SJCRH30 (cell line): Measurements from ENCODE around the gene IFT80. TPM values are rescaled to one million over a fixed set of nuclear protein-coding genes. Genes with fewer than 3 reads are reported as not detected.
"Not testable (repeated sequence)": the region's sequence is repeated elsewhere in the genome, so short reads cannot be mapped to it uniquely, and the experiment has no call there.

Source experiments
- DNase-seq, 2 experiments: peaks; one replicate each; pipeline ENCODE4 v3.0.0-alpha.2; 2015 to 2020
- H3K27ac ChIP-seq: fragments of 250-450 bp; sonication (Bioruptor Pico); 2 replicates; pipeline ENCODE4 v1.5.1; 2020; ENCODE audit warnings: mild to moderate bottlenecking, moderate library complexity
- H3K27me3 ChIP-seq: fragments of 250-450 bp; sonication (Bioruptor Pico); 2 replicates; pipeline ENCODE4 v1.5.1; 2020; ENCODE audit warnings: mild to moderate bottlenecking, moderate library complexity
- H3K36me3 ChIP-seq: fragments of 250-450 bp; sonication (Bioruptor Pico); 2 replicates; pipeline ENCODE4 v1.5.1; 2020; ENCODE audit warnings: mild to moderate bottlenecking, moderate library complexity
- H3K4me1 ChIP-seq: fragments of 250-450 bp; sonication (Bioruptor Pico); 2 replicates; pipeline ENCODE4 v1.5.1; 2020; ENCODE audit warnings: mild to moderate bottlenecking, moderate library complexity
- H3K4me3 ChIP-seq: fragments of 250-450 bp; sonication (Bioruptor Pico); 2 replicates; pipeline ENCODE4 v1.5.1; 2020; ENCODE audit warnings: mild to moderate bottlenecking, moderate library complexity
- H3K9me3 ChIP-seq: fragments of 250-450 bp; sonication (Bioruptor Pico); replicated peaks from 2 replicates; pipeline ENCODE4 v1.5.1; 2020; ENCODE audit warnings: mild to moderate bottlenecking, moderate library complexity
- total RNA-seq: library from RNA; depleted of rRNA; stranded (reverse); fragments of >200 nt; shearing (Covaris generic); gene quantifications from 2 replicates; pipeline ENCODE4 v1.2.3, GENCODE V29; 2014

IFT80 gene
- total RNA-seq, 1 experiment from 2014 or later: 30.4 TPM

DNA sequence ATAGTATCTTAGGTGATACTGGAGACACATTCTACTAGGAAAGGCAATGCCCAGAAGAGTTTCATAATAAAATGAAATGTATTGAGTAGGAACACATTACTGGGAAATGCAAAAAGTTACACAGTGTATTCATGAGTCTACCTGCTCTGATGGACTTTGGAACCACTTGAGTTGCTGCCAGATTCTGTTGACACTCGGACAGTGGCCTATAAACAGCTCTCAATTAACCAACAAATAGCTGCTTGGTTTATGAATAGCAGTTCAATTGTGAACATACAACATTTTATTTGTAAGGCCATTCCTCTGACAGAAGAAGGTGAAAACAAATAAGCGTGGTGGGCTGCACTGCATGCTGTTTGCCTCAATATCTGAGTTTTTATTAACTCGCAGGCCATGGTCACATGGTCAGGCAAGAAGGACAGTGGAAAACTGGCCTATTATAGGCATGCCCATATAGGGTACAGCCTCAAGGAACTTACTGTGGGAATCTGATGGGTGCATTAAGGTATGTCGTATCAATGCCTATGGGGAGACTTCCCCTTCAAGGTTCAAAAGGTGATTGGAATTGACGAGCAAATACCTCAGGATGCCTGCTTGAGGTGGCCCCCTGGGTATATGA, 107.6 kb downstream of the IFT80 start:
- Histone ChIP-seq H3K27me3 (no peaks in the 10 kb centered on the region), H3K4me3 (no peak overlapping the region), H3K9me3 (no peaks in the 10 kb centered on the region), H3K36me3 (no peaks in the 10 kb centered on the region), H3K27ac (no peak overlapping the region), H3K4me1 (no peaks in the 10 kb centered on the region)
- no peak for DNase-seq

DNA sequence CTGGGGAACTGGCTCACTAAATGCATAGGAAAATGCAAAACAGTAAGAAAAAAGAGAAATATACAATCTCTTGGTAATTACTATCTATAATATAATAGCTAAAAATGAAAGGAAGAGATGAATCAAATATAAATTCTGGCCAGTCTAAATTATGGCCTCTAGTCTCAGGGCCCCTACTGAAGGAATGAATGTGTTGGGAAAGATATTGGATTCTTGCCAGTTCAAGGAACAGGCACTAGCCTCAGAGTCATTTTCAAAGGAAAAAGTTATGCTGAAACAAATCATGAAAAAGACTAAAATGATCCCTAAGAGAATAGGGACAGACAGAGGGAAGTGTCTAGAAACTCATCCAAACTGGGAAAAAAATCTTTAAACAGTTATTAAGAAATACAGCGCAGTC, 111.4 kb downstream of the IFT80 start:
- Histone ChIP-seq H3K27ac (no peak overlapping the region), H3K4me1 (no peaks in the 10 kb centered on the region), H3K9me3 (no peaks in the 10 kb centered on the region), H3K36me3 (no peaks in the 10 kb centered on the region), H3K4me3 (no peak overlapping the region), H3K27me3 (no peaks in the 10 kb centered on the region)
- DNase-seq: no peak

DNA sequence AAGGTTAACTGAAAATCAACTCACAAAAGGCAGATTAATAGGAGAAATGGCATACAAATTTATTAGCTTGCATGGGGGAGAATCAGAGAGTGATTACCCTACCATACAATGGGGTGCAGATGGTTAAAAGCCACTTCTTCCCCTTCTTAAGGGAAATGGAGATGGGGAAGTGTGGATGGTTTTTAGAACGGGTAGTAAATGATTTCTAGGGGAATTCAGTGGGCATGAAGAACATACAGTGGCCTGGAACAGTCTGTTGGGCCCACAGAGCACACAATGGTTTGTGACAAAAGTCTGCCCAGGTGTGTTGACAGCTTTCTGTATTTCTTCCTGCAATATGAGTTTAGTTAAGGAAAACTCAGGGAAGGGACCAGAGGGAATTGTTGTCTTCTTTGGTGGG, 112.8 kb downstream of the IFT80 start:
- DNase-seq: no peak
- Histone ChIP-seq H3K27ac (no peak overlapping the region), H3K36me3 (no peaks in the 10 kb centered on the region), H3K4me3 (no peak overlapping the region), H3K9me3 (no peaks in the 10 kb centered on the region), H3K27me3 (no peaks in the 10 kb centered on the region), H3K4me1 (no peaks in the 10 kb centered on the region)

DNA sequence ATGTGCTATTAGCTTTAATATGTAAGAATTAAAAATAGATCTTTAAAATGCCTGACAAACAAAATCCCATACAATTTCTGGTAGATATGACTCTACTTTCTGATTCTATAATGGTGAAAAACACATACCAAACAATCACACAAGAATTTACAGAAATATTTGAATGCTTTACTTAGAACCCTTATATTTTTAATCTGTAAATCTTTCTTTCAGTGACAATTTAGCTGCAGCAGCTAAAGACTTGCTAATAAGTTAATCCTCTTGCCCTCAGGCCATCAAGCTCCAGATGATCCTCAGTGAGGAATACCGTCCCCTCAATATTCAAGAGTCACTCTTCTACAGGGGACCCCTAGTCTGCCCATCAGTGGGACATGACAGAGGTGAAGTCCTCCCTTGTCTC, 118.2 kb downstream of the IFT80 start:
- Histone ChIP-seq H3K36me3 (peaks cover 3% of the 10 kb centered on the region; the same call in 1 of the 2 replicates), H3K4me3 (no peak overlapping the region), H3K4me1 (no peaks in the 10 kb centered on the region), H3K27me3 (no peaks in the 10 kb centered on the region), H3K27ac (no peak overlapping the region), H3K9me3 (no peaks in the 10 kb centered on the region)
- DNase-seq: no peak

DNA sequence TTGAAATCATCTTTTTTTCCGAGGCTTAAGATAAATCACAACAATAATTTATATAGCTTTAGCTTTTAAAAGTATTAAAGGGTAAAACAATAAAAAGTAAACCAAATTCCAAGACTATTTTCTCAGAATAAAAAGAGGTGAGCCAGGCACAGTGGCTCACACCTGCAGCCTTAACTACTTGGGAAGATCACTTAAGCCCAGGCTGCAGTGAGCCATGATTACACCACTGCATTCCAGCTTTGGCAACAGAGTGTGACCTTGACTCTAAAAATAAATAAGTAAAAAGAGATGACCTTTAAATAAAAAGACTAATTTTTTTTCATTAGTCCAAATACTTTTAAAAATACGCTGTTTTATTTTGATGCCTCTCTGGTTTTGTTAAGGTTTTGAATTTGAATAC, 119.4 kb downstream of the IFT80 start:
- Histone ChIP-seq H3K27ac (no peak overlapping the region), H3K27me3 (no peaks in the 10 kb centered on the region), H3K9me3 (no peaks in the 10 kb centered on the region), H3K4me1 (no peaks in the 10 kb centered on the region), H3K4me3 (no peak overlapping the region), H3K36me3 (peaks cover 3% of the 10 kb centered on the region; the same call in 1 of the 2 replicates)
- DNase-seq: no peak

DNA sequence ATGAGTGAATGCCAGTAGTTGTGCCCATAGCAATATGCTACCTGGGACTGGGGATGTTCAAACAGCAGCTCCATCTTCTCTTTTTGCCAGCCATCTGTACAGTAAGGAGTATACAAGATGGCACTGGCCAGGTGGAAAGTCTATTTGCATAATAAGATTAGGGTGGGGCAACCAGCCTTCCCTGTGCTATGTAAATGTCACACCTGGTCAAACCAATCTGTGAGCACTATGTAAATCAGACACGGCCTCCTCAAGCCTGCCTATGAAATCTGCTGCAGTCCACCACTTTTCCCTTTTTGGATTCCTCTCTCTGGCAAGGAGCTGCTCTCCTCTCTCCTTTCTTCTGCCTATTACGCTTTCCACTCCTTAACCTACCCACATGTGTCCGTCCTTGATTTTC, 120.8 kb downstream of the IFT80 start:
- H3K36me3 ChIP-seq: peaks cover 3% of the 10 kb centered on the region; the same call in 1 of the 2 replicates
- no peak overlapping the region for H3K4me3 ChIP-seq
- no peaks in the 10 kb centered on the region for H3K27me3 ChIP-seq
- no peaks in the 10 kb centered on the region for H3K4me1 ChIP-seq
- no peaks in the 10 kb centered on the region for H3K9me3 ChIP-seq
- no peak overlapping the region for H3K27ac ChIP-seq
- DNase-seq: no peak

DNA sequence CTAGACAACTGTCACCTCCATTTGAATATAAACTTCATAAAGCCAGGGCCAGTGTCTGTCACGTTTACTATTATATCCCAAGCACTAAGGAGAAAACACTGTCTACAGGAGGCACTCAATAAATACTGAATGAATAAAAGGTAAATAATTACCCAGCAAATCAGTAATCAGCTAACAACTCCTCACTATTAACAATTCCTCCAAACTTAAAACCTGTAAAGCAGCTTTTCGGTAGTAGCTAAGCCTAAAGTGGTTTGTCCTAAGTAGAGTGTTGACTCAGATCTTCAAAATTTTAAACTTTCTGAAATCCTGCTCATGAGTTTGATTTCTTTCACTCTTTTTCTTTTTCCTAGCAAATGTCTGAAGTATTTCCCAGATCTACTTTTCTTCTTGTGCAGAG, 133.9 kb downstream of the IFT80 start:
- Histone ChIP-seq H3K4me3 (no peak overlapping the region), H3K36me3 (peaks cover 2% of the 10 kb centered on the region; the same call in 1 of the 2 replicates), H3K27ac (no peak overlapping the region), H3K4me1 (no peaks in the 10 kb centered on the region), H3K27me3 (no peaks in the 10 kb centered on the region), H3K9me3 (no peaks in the 10 kb centered on the region)
- DNase-seq: no peak

DNA sequence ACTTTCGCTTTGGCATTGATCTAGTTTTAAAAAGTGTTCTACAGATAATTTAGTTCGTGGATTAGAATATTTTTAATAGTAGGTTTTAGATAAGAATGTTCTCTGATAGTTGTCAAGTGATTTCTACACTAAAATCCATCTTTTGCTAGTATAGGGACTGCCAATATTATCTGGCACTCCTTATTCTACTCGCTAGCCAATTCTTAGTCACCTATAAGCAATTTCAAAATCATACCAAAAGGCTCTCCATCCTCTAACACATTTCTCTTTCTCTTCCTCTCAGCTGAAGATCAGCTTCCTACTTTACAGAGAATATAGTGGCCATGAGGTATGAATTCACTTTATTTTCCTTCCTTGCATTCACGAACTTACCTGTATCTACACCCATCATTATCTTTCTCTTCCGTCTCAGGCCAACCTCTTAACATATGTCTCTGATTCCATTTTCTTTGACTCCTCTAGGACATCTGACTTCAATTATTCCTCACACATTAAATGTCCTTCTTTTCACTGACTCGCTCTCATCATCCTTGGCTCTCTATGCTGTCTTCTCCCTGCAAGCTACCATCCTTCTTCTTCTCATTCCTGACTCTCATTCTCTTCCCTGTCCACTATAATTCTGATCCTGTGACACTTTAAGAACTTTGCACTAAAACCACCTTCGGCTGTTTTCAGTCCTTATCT, 138.3 kb downstream of the IFT80 start:
- Histone ChIP-seq H3K4me3 (no peak overlapping the region), H3K27ac (no peak overlapping the region), H3K27me3 (no peaks in the 10 kb centered on the region), H3K36me3 (no peaks in the 10 kb centered on the region), H3K4me1 (no peaks in the 10 kb centered on the region), H3K9me3 (no peaks in the 10 kb centered on the region)
- no peak for DNase-seq

DNA sequence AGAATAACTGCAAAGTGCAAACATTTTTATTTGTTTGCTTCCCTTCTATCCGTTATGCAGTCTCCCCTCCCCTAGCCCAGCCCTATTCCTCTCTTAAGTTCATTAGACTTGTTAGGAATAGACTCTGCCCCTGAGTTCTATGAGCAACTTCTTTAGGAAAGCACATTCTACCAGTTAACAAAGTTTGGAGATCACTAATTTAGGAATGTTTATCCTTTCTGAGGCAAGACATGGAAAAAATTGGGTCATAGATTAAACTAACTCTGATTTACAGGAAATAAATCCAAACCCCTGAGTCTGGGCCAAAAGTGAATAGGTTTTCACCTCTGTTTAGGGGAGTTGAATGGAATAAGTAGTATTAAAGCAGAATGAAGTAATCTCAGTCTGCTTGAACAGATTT, 139.4 kb downstream of the IFT80 start:
- no peaks in the 10 kb centered on the region for H3K4me1 ChIP-seq
- H3K36me3 ChIP-seq: no peaks in the 10 kb centered on the region
- DNase-seq: no peak
- no peaks in the 10 kb centered on the region for H3K27me3 ChIP-seq
- H3K9me3 ChIP-seq: no peaks in the 10 kb centered on the region
- no peak overlapping the region for H3K27ac ChIP-seq
- no peak overlapping the region for H3K4me3 ChIP-seq

DNA sequence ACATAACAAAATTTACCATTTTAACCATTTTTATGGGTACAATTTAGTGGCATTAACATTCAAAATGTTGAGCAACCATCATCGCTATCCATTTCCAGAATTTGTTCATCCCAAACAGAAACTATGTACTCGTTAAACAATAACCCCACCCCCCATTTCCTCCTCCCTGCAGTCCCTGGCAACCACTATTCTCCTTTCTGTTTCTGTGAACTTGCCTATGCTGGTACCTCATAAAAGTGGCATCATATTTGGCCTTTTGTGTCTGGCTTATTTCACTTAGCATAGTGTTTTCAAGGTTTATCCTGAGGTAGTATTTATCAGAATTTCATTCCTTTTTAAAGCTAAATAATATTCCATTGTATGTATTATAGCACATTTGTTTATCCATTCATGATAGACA, 141.4 kb downstream of the IFT80 start:
- no peaks in the 10 kb centered on the region for H3K9me3 ChIP-seq
- no peaks in the 10 kb centered on the region for H3K36me3 ChIP-seq
- H3K4me3 ChIP-seq: no peak overlapping the region
- DNase-seq: no peak
- no peaks in the 10 kb centered on the region for H3K4me1 ChIP-seq
- no peak overlapping the region for H3K27ac ChIP-seq
- H3K27me3 ChIP-seq: no peaks in the 10 kb centered on the region

DNA sequence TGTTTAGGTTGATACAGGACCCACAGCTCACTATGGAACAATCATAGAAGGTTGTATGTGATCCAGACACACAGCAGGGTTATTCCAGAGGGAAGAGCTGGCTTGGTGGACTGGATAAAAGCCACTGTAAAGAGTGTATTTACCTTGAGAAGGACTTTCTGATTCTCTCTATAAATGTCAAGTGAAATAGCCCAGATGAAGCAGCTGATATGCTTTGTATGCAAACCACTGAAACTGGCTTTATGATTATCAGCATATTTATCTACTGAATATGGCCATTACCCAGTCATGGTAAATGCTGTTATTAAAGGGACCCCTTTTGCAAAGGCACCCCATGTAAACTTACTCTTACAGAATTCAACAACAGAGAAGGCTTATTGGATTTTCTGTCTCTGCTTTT, 145.7 kb downstream of the IFT80 start:
- Histone ChIP-seq H3K4me1 (no peaks in the 10 kb centered on the region), H3K4me3 (no peak overlapping the region), H3K27me3 (no peaks in the 10 kb centered on the region), H3K36me3 (no peaks in the 10 kb centered on the region), H3K27ac (no peak overlapping the region), H3K9me3 (no peaks in the 10 kb centered on the region)
- DNase-seq: no peak

DNA sequence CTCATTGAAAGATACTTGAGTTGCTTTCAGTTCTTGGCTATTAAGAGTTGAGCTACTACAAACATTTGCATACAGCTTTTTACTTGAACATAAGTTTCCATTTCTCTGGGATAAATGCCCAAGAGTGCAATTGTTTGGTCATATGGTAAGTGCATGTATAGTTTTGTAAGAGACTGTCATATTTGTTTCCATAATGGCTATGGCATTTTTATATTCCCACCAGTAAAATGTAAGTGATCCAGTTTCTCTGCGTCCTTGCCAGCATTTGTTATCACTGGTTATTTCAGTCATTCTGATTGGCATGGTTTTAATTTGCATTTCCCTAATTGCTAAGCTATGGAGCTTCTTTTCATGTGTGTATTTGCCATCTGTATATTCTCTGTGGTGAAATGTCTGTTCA, 151.3 kb downstream of the IFT80 start:
- H3K27ac ChIP-seq: no peak overlapping the region
- H3K9me3 ChIP-seq: 0 out of 2 replicates have a peak, but pooled peaks cover 3% of the 10 kb centered on the region
- H3K4me1 ChIP-seq: peaks cover 6% of the 10 kb centered on the region
- H3K4me3 ChIP-seq: no peak overlapping the region
- no peak for DNase-seq
- no peaks in the 10 kb centered on the region for H3K27me3 ChIP-seq
- no peaks in the 10 kb centered on the region for H3K36me3 ChIP-seq

DNA sequence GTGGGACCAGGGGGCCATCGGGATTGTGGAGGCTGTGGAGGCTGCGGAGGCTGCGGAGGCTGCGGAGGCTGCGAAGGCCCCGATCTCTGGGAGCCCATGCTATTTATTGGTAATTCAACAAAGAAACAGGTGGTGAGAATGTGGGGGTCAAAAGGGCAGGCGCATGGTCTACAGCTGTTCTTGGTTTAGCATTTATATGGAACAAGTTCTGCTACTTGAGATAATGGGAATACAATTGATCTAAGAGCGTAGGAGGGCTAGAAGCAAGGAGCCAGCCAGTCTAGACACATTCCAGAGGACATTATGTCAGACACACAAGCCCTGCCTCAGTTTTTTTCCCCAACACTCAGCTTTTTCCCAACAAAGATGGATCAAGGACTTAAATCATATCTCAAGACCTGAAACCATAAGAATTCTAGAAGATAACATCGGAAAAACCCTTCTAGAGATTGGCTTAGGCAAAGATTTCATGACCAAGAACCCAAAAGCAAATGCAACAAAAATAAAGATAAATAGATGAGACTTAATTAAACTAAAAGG, 153.7 kb downstream of the IFT80 start:
- H3K27me3 ChIP-seq: no peaks in the 10 kb centered on the region
- no peaks in the 10 kb centered on the region for H3K36me3 ChIP-seq
- H3K9me3 ChIP-seq: 0 out of 2 replicates have a peak, but pooled peaks cover 3% of the 10 kb centered on the region
- DNase-seq: peak; percentile 52 to 61
- H3K27ac ChIP-seq: peak overlapping the region; percentile 75
- H3K4me1 ChIP-seq: peaks cover 6% of the 10 kb centered on the region
- no peak overlapping the region for H3K4me3 ChIP-seq

DNA sequence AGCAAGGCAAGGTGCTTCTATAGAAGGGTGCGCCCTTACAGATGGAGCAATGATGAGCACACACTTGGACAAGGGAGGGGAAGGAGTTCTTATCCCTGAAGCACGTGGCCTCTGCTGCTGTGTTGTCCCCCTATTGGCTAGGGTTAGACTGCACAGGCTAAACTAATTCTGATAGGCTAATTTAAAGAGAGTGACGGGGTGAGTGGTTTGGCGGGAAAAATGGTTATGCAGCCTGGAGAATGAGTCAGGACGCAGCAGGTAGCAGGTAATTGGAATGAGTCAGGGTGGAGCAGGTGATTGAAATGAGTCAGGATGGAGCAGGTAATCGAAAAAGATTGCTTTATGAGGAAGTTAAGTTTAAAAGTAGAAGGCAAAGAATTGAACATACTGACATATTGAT, 158.3 kb downstream of the IFT80 start:
- H3K36me3 ChIP-seq, H3K4me3 ChIP-seq, H3K9me3 ChIP-seq, H3K4me1 ChIP-seq, DNase-seq, H3K27ac ChIP-seq, H3K27me3 ChIP-seq: not testable (repeated sequence)

DNA sequence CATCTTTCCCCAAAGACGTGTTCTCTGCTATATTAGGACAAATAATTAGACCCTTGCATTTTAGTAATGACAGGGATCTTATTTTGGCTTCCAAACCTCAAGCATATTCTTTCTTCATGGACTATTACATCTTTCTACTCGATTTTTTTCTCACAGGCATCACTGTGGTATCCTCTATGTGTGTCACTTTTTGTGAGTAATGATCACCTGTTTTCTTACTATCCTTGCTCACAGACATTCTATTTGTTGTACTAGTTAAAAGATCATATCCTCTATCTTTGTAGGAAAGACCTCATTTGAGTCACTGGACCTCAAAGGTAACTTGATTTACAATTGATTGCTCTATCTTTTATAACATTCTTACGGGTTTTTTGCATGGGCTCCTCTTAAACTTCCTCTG, 167.0 kb downstream of the IFT80 start:
- no peak overlapping the region for H3K4me3 ChIP-seq
- no peak for DNase-seq
- H3K4me1 ChIP-seq: no peaks in the 10 kb centered on the region
- H3K27ac ChIP-seq: no peak overlapping the region
- no peaks in the 10 kb centered on the region for H3K9me3 ChIP-seq
- H3K36me3 ChIP-seq: no peaks in the 10 kb centered on the region
- H3K27me3 ChIP-seq: no peaks in the 10 kb centered on the region; the same call in 1 of the 2 replicates

DNA sequence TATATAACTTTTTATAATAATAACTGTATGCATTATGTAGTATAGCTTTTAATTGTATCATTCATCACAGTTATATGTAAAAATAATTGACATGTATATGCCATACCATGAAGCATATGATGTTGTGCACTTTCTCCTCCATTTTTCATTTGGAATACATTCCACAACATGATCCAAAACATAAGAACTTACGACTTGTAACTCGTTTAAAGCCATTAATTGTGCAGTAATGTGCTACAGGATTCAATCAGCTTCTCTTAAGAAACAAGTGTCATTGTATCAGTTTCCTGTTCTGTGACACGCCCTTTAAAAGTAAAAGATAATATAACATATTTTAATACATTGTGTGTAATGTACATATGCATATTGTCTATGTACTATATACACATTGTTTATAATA, 171.6 kb downstream of the IFT80 start:
- no peak overlapping the region for H3K27ac ChIP-seq
- no peaks in the 10 kb centered on the region for H3K9me3 ChIP-seq
- no peaks in the 10 kb centered on the region; the same call in 1 of the 2 replicates for H3K27me3 ChIP-seq
- H3K36me3 ChIP-seq: no peaks in the 10 kb centered on the region
- no peak for DNase-seq
- H3K4me3 ChIP-seq: no peak overlapping the region
- no peaks in the 10 kb centered on the region for H3K4me1 ChIP-seq
